GM19455 (cell line): ENCODE results near the gene ZC3H7B.
"Not testable (repeated sequence)": the region's sequence is repeated elsewhere in the genome, so short reads cannot be mapped to it uniquely, and the experiment has no call there.

Source experiments
- ATAC-seq: cut with Tn5 transposase; IDR thresholded peaks from one replicate; pipeline ENCODE4 v1.9.1; 2021; ENCODE audit not compliant: unreplicated experiment

ZC3H7B gene

GRCh38 chr22:41301085-41302020 is at the start of gene ZC3H7B:
TSS of gene ZC3H7B (plus strand) at chr22:41301525. CDS start at chr22:41320661, 19,136 bp downstream.
- ATAC-seq: peak; percentile 66

- ATAC-seq: no peak
Observed at GRCh38 chr22:41252365-41252764, 49.0 kb upstream of the ZC3H7B start.

DNA sequence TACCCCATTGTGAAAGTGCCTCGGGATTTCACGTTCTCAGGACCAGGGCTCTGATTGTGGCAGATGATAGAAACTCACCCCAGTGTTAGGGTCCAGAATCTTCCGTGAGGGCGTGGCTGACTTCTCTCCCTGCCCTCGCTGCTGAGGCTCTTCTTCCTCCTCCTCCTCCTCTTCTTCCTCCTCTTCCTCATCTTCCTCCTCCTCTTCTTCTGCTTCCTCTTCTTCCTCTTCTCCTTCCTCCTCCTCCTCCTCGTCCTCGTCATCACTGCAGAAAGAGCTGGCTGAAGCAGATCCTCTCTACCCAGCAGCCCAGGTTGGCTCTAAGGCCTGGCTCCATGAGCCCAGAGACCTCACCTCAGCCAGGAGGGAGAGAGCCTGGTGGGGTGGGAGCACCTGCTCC is 47.1 kb upstream of the ZC3H7B start:
- ATAC-seq: no peak

DNA sequence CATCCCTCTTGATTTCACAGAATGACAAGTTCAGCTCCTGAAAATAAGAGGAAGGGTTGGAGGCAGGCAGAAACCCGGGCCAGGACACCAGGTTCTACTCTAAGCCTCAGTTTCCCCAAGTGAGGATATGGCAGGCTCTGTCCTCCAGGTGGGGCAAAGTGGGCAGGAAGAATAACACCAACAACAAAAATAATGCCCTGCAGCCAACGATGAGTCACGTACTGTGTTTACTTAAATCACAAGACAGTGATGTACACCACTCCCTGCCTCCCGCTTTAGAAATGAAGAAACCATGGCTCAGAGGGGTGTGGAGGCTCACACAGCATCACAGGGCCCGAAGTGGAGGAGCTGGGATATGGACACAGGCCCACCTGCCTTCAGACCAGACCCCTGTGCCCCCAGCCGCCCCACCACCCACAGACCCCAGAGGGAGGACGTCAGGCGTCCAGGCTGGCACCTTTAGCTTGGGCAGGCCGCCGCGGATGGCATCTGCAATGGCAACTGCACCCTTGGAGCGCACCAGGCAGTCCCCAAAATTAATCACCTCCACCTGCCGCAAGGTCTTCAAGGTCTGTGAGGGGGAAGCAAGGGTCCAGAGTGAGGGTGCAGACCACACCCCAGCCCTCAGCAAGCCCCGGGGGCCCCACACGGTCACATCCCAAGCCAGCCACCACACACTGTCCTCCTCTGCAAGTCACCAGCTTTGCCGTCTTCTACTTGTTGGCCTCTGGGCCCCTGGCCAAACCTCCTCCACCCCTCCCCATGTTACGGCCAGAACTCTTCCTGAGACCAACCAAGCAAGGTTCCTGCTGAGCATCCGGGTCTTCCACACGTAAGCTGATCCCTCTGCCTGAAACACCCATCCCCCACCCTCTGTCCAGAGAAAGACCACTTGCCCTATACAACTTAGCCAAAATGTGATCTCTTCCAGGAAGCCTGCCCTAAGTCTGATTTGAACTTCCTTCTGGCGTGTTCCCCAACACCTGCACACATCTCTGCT is 44.8 kb upstream of the ZC3H7B start:
- no peak for ATAC-seq

DNA sequence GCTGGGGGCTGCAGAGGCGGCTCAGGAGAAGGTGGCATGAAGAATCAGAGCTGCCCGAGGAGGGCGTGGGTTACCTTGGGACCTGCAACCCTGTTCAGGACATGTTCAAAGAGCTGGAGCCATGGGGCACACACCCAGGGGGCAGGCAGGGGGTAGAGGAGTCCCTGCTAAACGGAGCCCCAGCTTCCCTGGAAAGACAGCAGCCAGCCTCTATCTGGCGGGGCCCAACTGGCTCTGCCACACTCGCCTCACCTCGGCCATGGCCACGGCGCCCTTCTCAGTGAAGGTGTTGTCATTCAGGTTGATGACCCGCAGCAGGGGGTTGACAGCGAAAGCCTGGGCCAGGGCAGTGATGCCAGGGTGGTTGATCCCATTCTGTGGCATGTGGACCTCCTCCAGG is 43.6 kb upstream of the ZC3H7B start:
- ATAC-seq: no peak

DNA sequence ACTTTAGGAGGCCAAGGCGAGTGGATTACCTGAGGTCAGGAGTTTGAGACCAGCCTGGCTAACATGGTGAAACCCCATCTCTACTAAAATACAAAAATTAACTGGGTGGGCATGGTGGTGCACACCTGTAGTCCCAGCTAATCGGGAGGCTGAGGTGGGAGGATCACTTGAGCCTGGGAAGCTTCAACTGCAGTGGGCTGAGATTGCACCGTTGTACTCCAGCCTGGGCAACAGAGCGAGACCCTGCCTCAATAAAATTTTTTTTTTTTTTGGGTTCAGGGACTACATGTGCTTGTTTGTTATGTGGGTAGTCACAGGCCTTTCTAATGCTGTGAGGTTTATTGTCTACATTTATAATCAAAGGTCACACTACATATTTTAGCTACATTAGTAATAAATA is 41.6 kb upstream of the ZC3H7B start:
- not testable (repeated sequence) for ATAC-seq

DNA sequence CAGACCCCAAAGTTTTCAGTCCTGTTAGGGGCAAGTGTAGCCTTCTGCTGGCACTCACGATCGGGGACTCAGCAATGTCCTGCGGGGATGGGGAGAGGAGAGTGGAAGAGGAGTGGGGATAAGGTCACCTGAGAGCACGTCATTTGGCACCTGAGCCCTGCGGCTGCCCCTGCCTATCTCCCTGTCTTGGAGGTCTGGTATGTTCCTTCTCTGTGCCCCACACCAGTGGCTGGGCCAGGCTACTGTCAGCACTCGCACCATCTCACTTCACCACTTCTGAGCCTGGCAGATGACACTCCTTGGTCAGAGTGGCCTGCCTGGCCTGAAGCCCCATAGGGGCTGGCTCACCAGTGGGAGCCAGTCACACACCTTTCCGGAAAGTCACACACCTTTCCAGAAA is 40.5 kb upstream of the ZC3H7B start:
- no peak for ATAC-seq

GRCh38 chr22:41261541-41262249 is 39.6 kb upstream of the ZC3H7B start:
- ATAC-seq: no peak

DNA sequence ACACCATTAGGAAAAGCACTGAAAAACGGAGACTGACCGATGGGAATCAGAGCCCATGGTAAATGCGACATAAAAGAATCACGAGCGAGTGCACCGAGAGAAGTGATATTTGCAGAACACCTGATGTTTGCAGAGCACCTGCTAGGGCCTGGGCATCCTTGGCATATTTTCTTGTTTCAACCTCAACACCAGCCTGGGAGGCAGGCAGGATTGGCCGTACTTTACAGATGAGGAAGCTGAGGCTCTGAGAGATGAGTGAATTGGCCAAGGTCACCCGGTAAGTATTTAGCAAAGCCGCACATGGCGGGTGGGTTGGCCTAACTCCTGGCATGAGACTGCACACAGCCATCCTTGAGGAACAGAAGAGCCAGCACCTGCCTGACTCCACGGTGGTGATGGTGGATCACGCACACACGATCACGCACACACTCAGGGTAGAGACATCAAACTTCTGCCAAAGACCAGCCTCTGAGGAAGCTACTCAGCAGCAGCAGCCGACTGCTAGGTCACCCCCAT is 39.0 kb upstream of the ZC3H7B start:
- no peak for ATAC-seq

DNA sequence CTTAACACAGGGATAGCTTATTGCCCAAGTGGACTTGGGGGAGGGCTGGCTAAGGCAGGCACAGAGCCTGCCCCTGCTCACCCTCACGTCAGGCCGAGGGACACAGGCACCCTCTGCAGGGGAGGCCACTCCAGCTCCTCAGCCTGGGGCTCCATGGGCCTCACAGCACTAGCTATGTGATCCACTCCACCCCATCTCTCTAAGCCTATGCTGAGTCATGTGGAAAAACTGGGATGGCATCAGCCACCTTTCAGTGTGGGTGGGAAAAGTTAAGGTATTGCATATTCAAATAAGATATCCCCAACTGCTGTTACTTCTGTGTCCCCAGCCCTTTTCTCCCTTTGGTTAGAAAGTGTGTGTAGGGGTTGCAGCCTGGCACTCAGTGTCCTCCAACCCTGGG is 37.6 kb upstream of the ZC3H7B start:
- no peak for ATAC-seq

GRCh38 chr22:41264408-41264941 is 36.9 kb upstream of the ZC3H7B start:
- no peak for ATAC-seq

- ATAC-seq: no peak
Observed at GRCh38 chr22:41267958-41268357, 33.4 kb upstream of the ZC3H7B start.

DNA sequence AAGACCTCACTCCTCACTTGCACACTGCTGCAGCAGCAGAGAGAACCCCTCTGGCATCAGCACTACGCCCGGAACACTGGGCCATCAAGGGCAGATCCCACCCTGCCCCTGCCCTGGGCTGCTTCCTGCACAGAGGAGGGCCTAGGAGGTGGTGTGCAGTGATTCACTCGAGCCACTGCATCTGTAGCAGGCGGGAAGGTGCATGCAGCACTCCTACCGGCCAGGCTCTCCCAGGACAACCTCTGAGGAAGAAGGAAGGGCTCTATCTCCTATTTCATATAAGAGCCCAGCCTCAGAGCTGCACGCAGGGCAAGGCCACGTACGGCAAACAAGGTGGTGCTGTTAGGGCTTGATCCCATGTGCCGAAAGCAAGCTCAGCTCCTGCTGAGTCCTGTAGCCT is 29.5 kb upstream of the ZC3H7B start:
- no peak for ATAC-seq

GRCh38 chr22:41273128-41273527 is 28.2 kb upstream of the ZC3H7B start:
- no peak for ATAC-seq

DNA sequence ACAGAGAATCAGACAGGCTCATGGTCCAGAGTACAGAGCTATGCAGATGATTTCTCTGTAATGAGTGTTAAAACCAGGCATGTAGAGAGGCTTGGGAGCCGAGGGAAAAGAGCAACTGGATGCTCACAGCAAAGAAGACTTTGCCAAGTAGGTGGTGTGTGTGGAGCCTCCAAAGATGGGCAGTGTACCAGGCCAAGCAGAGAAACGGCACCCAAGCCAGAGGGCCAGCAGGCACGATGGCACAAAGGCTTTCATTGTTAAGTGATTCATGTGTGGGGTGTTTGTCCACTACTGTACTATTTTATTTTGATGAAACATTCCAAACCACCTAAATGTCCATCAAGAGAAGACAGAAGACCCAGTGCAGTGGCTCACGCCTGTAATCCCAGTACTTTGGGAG is 26.5 kb upstream of the ZC3H7B start:
- ATAC-seq: no peak

GRCh38 chr22:41280065-41280464 is 21.3 kb upstream of the ZC3H7B start:
- no peak for ATAC-seq

- ATAC-seq: no peak
Observed at GRCh38 chr22:41280854-41281253, 20.5 kb upstream of the ZC3H7B start.

- no peak for ATAC-seq
Observed at GRCh38 chr22:41284465-41284864, 16.9 kb upstream of the ZC3H7B start.

DNA sequence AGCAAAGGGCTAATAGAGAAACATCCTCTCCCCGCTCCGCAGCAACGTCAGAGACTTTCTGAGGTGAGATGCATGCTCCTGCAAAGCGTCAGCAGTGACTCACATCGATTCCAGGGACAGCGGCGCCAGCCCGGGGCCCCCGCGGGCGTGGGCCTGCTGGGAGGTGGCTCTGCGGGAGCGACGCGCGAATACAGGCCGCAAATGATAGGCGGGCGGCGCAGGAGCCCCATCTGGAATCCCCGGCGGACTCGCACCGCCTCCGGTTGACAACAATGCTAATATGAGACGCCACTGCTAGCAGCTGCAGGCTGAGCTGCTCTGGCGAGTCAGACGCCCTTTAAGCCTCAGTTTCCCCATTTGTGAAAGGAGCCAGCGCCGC is 15.9 kb upstream of the ZC3H7B start:
- no peak for ATAC-seq

- peak; percentile 86 for ATAC-seq
Observed at GRCh38 chr22:41285820-41286638, 15.3 kb upstream of the ZC3H7B start, which contains the start of gene RANGAP1. TSS of gene RANGAP1 (minus strand) at chr22:41286187. CDS start at chr22:41281044, 5,143 bp downstream.
